GM20000 (cell line): Measurements from ENCODE around the gene CCDC201.
"Not testable (repeated sequence)": the region's sequence is repeated elsewhere in the genome, so short reads cannot be mapped to it uniquely, and the experiment has no call there.

Experiments used
- DNase-seq: peaks from one replicate; pipeline ENCODE4 v3.0.0; 2012; ENCODE audit warnings: low spot score
- TF ChIP-seq, protein P1 (sequence below): IDR thresholded peaks from 2 replicates; pipeline ENCODE4 v1.5.1; 2012; ENCODE audit warnings: mild to moderate bottlenecking, control low read depth; ENCODE audit errors: extremely low read depth, missing control alignments

CCDC201 gene

DNA sequence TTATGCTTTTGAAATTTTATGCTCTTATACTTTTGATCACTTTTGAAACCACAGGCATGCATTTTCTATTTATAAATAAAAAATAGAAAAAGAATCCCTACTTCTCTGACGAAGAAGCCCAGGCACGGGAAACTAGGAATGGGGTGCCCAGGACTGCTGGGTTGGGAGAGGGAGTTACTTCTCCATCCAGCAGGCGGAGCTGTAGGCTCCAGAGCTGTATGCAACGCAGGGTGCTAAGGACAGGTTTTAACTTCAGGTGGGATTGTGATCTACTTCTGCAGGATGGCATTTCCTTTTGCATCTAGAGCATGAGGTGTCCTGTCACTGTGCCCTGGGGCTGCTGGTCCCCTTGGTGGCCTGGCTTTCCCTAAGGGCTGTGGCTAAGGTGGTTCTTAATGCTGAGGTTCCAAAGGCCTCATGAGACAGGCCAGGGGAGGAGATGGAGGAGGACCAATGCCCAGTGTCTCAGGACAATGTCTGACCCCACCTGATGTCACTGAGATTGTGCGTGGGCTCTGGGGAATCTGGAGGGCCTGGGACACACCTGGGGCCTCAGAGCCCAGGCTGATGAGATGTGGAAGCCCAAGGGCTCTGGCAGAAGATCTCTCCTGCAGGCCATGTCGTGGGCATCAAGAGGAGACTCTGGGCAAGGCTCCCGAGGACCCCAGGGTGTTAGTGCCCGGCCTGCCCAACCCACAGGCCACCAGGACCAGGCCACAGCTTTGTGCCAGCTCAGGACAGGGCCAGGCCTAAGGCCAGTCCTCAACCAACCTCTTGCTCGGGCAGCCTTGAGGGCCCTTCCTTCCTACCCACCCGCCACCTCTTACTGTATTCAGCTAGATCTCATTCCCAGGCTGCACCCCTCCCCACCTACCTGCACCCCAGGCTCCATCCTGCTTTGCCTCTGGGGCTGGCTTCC, 507 bp downstream of the CCDC201 start:
- no peak for DNase-seq
- TF ChIP-seq, protein P1, sequence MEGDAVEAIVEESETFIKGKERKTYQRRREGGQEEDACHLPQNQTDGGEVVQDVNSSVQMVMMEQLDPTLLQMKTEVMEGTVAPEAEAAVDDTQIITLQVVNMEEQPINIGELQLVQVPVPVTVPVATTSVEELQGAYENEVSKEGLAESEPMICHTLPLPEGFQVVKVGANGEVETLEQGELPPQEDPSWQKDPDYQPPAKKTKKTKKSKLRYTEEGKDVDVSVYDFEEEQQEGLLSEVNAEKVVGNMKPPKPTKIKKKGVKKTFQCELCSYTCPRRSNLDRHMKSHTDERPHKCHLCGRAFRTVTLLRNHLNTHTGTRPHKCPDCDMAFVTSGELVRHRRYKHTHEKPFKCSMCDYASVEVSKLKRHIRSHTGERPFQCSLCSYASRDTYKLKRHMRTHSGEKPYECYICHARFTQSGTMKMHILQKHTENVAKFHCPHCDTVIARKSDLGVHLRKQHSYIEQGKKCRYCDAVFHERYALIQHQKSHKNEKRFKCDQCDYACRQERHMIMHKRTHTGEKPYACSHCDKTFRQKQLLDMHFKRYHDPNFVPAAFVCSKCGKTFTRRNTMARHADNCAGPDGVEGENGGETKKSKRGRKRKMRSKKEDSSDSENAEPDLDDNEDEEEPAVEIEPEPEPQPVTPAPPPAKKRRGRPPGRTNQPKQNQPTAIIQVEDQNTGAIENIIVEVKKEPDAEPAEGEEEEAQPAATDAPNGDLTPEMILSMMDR = peak; percentile 61

DNA sequence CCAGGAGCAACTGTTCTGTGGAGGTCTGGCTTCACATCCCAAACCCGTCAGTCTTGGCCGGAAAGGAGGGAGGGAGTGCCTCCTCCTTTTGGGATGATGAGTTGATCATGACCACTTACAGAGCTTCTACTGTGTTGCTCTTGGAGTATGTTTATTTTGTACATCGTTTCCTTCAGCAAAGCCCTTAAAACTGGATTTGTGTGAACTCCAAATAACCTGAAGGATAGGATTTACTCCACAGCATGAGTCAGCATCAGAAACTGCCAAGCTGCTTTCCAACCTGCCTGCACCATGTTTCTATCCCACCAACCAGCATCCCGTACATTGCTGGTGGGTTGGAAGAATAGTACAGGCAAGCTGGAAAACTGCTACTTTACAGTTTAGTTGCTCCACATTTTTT, 3.5 kb downstream of the CCDC201 start:
- TF ChIP-seq, protein P1 = no peak
- no peak for DNase-seq

DNA sequence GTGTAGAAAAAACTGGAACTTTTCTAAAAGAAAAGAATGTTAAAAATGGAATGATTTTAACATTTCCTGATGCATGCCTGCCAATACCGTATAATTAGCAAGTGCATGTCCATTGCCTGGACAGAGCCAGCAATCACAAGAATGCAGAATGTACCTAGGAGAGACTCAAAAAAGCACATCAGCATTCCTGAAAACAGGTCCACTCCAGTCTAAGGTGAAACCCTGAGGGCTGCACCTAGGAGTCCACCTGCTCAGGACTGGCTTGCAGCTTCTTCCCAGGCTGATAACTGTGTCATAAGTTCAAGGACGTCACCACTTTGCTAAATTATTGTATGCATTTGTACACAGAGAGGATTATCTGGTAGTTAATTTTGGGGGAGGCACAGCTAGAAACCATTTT, 5.4 kb downstream of the CCDC201 start:
- no peak for DNase-seq

DNA sequence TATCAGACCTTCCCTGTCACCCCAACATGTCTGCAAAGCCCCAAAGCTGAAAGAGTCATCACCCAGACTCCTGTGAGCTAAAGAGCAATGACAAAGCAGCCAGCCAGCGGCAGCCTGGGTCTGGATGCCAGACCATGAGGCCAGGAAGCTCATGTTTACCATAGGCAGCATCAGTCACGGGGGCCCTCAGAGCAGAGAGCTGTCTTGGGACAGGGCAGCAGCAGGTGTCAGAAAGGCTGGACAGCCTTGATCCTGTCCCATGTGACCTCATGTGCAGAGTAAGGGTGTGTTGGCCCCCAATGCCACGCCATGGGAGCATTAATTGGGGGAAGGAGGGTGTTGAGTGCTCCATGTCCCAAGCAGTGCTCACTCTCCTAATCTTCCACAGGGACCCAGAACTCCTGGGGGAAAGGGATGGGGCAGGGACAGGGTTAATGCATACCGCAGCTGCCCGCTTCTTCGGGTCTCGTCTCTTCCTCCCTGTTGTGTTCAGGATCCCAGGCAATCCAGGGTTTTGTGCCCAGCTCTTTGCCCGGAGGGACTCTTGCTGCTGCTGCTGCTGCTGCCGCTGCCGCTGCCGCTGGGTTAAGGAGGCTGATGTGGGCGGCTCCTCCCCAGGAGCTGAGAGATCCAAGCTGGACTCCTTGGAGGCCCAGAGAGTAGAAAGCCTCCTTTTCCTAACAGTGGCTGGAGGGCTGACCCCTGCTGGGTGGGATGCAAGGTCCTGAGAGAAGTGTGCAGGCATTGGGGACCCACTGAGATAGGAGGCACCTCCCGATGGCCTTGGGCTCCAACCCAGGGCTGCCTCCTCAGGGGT, 7.1 kb downstream of the CCDC201 start:
- no peak for DNase-seq
- TF ChIP-seq, protein P1 = no peak

More for the DNA sequence above, 5.4 kb downstream of the CCDC201 start:
- TF ChIP-seq, protein P1 = no peak

DNA sequence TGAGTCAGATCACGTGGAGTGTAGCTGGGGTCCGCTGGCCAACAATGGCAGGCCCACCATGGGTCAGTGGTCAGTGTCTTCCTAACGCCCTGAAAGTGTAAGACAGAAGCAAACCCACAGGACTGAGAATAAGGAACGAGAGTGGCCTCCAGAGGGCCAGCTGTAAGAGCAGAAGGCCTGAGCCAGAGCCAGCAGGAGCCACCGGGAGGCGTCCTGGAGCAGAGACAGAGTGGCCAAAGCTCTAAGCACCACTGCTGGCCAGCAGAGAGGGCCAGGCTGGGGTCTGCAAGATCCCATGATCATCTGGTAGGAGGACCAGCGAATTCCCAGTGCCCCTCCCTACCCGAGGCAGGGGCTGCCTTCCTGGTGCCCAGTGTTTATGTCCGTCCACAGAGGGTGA, 9.2 kb downstream of the CCDC201 start:
- no peak for DNase-seq
- TF ChIP-seq, protein P1 = no peak

DNA sequence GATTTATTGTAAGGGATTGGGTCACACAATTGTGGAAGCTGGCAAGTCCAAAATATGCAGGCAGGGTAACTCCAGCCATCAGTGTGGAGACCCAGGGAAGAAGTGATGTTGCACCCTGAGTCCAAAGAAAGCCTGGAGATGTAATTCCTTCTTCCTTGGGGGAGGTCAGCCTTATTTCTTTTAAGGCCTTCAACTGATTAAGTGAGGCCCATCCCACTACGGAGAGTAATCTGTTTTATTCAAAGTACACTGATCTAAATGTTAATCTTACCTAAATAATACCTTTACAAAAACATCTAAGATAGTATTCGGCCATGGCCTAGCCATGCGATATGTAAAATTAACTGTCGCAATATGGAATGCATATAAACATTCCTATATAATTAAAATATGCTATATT, 16.0 kb downstream of the CCDC201 start:
- DNase-seq = not testable (repeated sequence)

DNA sequence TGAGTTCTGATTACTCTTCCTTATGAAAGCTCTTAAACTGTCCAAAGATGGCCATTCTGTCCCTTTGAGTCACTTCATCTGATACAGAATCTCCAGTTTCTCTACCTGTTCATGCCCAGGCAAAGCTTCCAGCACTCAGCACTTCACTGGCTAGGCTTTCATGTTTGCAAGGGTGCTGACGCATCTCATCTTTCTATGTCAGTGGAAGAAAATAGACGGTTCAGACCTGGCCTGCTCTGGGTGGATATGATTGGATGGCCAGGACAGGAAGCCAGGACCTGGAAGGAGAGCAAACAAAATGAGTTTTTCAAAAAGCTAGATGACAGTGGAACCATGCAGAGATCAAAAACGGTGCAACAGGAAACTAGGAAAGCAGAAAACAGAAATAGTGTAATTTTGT, 17.2 kb downstream of the CCDC201 start:
- DNase-seq = not testable (repeated sequence)

DNA sequence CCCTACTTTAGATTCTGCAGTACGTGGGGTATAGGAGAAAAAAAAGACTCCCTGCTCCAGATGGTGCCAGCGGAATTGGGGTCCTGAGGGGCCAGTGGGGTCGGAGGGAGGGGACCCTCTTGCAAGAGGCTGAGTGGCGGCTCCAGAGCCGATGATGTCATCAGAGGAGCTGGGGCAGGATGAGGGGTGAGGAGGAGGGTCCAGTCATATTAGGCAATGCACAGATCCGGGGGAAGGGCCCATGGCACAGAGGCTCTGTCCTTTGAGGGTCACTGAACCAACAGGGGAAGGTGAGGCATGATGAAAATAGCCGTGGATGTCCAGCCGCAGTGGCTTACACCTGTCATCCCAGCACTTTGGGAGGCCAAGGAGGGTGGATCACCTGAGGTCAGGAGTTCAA, 19.4 kb downstream of the CCDC201 start:
- not testable (repeated sequence) for DNase-seq

DNA sequence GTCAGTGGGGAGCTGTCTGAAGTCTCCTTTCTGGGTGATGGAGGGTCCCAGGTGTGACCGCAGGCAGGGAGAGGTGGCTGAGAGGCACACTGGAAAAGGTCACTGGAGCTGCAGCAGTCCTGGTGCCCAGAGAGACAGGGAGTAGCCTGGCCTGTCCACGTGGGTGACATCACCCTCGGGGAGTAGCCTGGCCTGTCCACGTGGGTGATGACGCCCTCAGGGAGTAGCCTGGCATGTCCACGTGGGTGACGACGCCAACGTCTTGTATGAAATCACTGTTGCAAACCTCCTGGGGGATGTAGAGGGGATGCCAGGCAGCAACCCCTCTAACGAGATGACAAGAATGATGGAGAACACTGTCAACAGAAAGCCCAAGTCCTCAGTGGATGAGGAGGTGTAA, 19.9 kb downstream of the CCDC201 start:
- not testable (repeated sequence) for DNase-seq

DNA sequence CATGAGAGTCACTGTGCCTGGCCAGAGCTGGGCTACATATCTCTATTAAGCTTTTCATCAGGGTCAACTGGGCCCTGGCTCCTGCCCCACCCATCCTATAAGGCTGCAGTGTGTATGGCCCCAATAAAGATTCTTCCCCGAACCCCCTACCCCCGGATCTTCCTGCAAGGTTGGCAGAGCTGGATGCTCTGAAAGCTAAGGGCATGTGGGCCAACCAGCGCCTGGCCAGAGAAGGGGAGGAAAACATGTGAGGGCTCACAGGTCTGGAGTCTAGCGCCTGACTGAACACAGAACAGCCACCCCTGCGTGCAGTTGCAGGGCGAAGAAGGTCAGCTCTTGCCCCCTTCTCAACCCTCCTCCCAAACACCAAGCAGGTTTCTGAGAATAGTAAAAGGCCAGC, 24.1 kb downstream of the CCDC201 start:
- not testable (repeated sequence) for DNase-seq

DNA sequence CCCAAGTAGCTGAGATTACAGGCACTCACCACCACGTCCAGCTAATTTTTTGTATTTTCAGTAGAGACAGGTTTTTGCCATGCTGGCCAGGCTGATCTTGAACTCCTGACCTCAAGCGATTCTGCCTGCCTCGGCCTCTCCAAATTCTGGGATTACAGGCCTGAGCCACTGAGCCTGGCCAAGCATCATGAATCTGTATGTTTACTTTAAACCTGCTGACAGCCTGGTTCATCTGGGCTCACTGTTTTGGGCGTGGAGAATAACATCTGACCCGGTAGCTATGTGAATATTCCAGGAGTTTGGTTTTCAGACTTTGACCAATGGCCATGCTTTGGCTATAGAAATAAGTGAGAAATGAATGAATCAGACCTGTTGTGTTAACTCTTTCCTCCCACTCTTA, 26.3 kb downstream of the CCDC201 start:
- not testable (repeated sequence) for DNase-seq

DNA sequence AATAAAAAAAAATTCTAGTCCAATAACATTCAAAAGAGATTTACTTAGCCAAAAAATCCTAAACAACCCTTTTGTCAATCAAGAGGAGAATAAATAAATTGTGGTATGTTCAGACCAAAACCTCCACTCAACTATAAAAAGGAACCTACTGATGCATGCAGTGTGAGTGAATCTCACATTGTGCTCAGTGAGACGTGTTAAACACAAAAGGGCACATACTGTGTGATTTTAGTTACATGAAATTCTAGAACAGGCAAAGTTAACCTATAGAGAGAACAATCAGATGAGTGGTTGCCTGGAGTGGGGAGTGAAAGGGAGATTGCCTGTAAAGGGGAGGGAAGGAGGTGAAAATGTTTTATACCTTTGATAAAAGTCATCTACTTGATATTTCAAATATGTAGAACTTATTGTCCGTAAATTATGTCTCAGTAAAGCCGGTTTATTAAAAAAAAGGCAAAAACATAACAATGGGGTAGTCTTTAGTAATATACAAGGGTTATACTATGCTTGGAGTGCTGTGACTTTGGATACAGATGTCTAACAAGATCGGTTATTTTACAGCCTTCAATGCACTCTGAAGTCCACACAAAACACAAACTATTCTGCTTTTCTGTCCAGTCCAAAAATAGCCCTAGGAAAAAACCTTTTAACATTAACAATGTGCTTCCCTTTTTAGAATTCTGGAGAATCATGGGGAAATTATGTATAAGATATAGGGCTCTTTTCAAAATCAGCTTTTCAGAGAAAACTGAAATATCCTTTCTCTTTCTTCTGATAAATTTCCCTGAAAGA, 30.8 kb downstream of the CCDC201 start:
- DNase-seq = not testable (repeated sequence)

DNA sequence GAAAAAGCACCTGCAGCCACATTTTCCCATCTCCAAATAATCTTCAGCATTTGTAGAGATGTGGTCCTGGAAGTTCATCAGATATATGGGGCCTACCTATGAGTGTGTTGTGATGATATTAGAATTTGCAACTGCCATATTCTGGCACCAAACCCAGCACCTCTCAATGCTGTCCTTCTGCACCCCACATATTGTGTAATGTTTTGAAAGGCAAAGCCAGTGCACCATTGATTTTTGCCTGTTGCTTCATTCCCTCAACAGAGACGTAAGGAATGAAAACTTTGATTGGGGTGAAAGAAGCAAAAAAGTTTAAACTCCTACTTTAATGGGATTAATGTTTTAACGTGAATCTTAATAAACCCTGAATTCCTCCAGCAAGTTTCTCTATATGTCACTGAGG, 34.0 kb downstream of the CCDC201 start:
- DNase-seq = not testable (repeated sequence)
